Stimulated activated naive CD8-positive, alpha-beta T cell treated with anti-CD3 and anti-CD28 coated beads, Interleukin-15, amount 100 ng/mL, for 72 hours (primary cell): ENCODE results near the gene LGALS9B.
"Not testable (repeated sequence)": the region's sequence is repeated elsewhere in the genome, so short reads cannot be mapped to it uniquely, and the experiment has no call there.

Source experiments
- ATAC-seq: fragments of 150-1000 bp; cut with Tn5 transposase; 2 replicates; pipeline ENCODE4 v1.10.0; 2021; ENCODE audit warnings: mild to moderate bottlenecking, moderate library complexity
- DNase-seq, 2 donors: peaks; one replicate each; pipeline ENCODE4 v3.0.0; 2021 to 2022
- H3K27ac Mint-ChIP-seq, 2 donors: one replicate each; pipeline ENCODE4 v1.8.0; 2022; ENCODE audit warnings: mild to moderate bottlenecking in 2 of 2, mixed read lengths in 2 of 2, moderate library complexity in 2 of 2
- H3K27me3 Mint-ChIP-seq: one replicate; pipeline ENCODE4 v1.8.0; 2022; ENCODE audit warnings: mixed read lengths
- H3K4me1 Mint-ChIP-seq: one replicate; pipeline ENCODE4 v1.8.0; 2022; ENCODE audit warnings: mild to moderate bottlenecking, mixed read lengths
- H3K4me3 Mint-ChIP-seq, 2 donors: one replicate each; pipeline ENCODE4 v1.8.0; 2022; ENCODE audit warnings: mild to moderate bottlenecking in 2 of 2, mixed read lengths in 2 of 2, moderate library complexity in 1 of 2
- H3K9me3 Mint-ChIP-seq, 2 donors: one replicate each; pipeline ENCODE4 v1.8.0; 2022; ENCODE audit warnings: mixed read lengths in 2 of 2

Gene LGALS9B

GRCh38 chr17:20446895-20447294 is 20.4 kb downstream of the LGALS9B start:
- H3K4me3 Mint-ChIP-seq, H3K27me3 Mint-ChIP-seq, H3K27ac Mint-ChIP-seq, ATAC-seq, DNase-seq, H3K4me1 Mint-ChIP-seq, H3K9me3 Mint-ChIP-seq: not testable (repeated sequence)

GRCh38 chr17:20444581-20445236 is 22.6 kb downstream of the LGALS9B start:
- not testable (repeated sequence) for DNase-seq, H3K4me3 Mint-ChIP-seq, H3K27ac Mint-ChIP-seq, H3K27me3 Mint-ChIP-seq, ATAC-seq, H3K9me3 Mint-ChIP-seq, H3K4me1 Mint-ChIP-seq

GRCh38 chr17:20444173-20444572 is 23.2 kb downstream of the LGALS9B start:
- not testable (repeated sequence) for H3K4me3 Mint-ChIP-seq, ATAC-seq, H3K4me1 Mint-ChIP-seq, DNase-seq, H3K27me3 Mint-ChIP-seq, H3K9me3 Mint-ChIP-seq, H3K27ac Mint-ChIP-seq

- not testable (repeated sequence) for ATAC-seq
These were observed 23.7 kb downstream of the LGALS9B start for GRCh38 chr17:20443632-20444031.

DNA sequence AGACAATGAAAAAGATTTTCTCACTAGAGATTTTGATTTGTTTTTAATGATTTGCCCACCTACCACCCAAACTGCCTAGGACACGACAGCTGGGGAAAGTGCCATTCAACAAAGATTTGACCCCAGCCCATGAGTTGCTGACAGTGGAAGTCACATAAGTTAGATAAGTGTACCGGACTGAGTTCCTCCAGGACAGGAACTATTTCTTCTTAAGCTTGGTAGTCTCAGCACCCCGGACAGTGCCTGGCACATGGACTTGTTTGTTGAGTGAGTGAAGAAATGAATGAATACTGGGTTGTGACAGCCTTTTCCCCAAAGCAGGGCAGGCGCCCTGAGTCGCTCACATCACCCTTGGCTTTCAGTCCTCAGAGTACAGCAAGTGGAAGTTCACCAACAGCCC is 26.7 kb downstream of the LGALS9B start:
- H3K4me1 Mint-ChIP-seq, ATAC-seq, DNase-seq, H3K27me3 Mint-ChIP-seq, H3K9me3 Mint-ChIP-seq, H3K27ac Mint-ChIP-seq, H3K4me3 Mint-ChIP-seq: not testable (repeated sequence)

More at GRCh38 chr17:20443632-20444031, 23.7 kb downstream of the LGALS9B start:
- not testable (repeated sequence) for H3K27me3 Mint-ChIP-seq, H3K4me3 Mint-ChIP-seq, H3K4me1 Mint-ChIP-seq, DNase-seq, H3K27ac Mint-ChIP-seq, H3K9me3 Mint-ChIP-seq

DNA sequence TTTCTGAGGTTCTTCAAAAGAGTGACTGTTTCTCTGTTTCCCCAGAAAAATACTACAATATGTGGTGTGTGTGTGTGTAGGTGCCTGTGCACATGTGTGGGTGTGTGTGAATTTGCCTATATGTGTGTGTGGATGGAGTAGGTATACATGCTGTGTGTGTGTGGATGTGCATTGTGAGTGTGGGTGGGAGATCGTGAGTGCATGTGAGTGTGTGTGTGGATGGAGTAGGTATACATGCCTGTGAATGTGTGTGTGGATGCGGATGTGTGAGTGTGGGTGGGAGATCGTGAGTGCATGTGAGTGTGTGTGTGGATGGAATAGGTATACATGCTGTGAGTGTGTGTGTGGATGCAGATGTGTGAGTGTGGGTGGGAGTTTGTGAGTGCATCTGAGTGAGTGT is 32.2 kb downstream of the LGALS9B start:
- not testable (repeated sequence) for H3K9me3 Mint-ChIP-seq, ATAC-seq, H3K27ac Mint-ChIP-seq, H3K27me3 Mint-ChIP-seq, H3K4me3 Mint-ChIP-seq, H3K4me1 Mint-ChIP-seq, DNase-seq

DNA sequence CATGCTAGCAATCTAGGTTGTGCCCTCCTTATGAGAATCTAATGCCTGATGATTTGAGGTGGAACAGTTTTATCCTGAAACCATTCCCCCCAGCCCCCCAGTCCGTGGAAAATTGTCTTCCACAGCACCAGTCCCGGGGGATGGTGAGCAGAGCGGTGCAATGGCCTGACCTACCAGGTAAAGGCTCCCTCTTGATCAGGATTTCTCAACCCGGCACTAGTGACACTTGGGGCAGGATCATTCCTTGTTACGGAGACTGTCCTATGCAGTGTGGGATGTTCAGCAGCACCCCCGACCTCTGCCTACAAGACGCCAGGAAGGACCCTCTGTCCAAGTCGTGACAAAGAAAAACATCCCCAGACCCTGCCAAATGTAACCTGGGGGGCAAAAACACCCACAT is 34.0 kb downstream of the LGALS9B start:
- H3K4me1 Mint-ChIP-seq, ATAC-seq, H3K27ac Mint-ChIP-seq, DNase-seq, H3K27me3 Mint-ChIP-seq, H3K9me3 Mint-ChIP-seq, H3K4me3 Mint-ChIP-seq: not testable (repeated sequence)

GRCh38 chr17:20427264-20427663 is 40.1 kb downstream of the LGALS9B start:
- DNase-seq, H3K4me3 Mint-ChIP-seq, H3K27ac Mint-ChIP-seq, H3K9me3 Mint-ChIP-seq, ATAC-seq, H3K4me1 Mint-ChIP-seq, H3K27me3 Mint-ChIP-seq: not testable (repeated sequence)

DNA sequence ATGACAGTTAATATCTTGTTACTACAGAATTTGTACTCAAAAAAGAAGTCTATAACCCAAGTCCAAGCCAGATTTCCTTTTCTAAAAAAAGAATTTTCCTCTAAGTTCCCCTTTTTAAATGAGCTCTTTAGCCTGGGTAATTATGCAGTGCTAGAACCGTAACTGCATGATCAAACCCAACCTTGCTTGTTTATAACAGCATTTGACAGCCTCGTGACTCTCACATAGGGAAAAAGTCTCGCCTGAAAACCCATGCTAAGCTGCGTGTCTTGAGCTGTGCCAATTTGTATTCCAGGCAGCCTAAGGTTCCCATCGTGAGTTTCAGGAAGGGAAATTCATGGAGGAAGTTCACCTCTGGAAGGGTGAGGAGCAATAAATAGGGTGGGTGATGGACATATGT is 44.5 kb downstream of the LGALS9B start:
- not testable (repeated sequence) for H3K27me3 Mint-ChIP-seq, H3K9me3 Mint-ChIP-seq, DNase-seq, H3K4me3 Mint-ChIP-seq, H3K4me1 Mint-ChIP-seq, H3K27ac Mint-ChIP-seq, ATAC-seq

GRCh38 chr17:20418838-20419237 is 48.5 kb downstream of the LGALS9B start:
- not testable (repeated sequence) for H3K4me1 Mint-ChIP-seq, H3K9me3 Mint-ChIP-seq, DNase-seq, H3K27me3 Mint-ChIP-seq, ATAC-seq, H3K4me3 Mint-ChIP-seq, H3K27ac Mint-ChIP-seq

GRCh38 chr17:20417492-20418080 is 49.8 kb downstream of the LGALS9B start:
- ATAC-seq, DNase-seq, H3K9me3 Mint-ChIP-seq, H3K27ac Mint-ChIP-seq, H3K4me1 Mint-ChIP-seq, H3K4me3 Mint-ChIP-seq, H3K27me3 Mint-ChIP-seq: not testable (repeated sequence)

- not testable (repeated sequence) for H3K4me1 Mint-ChIP-seq, H3K4me3 Mint-ChIP-seq
These were observed 50.9 kb downstream of the LGALS9B start for GRCh38 chr17:20416381-20416911.

GRCh38 chr17:20415479-20415878 is 51.9 kb downstream of the LGALS9B start:
- not testable (repeated sequence) for H3K27me3 Mint-ChIP-seq, H3K4me3 Mint-ChIP-seq, ATAC-seq, H3K4me1 Mint-ChIP-seq, H3K27ac Mint-ChIP-seq, H3K9me3 Mint-ChIP-seq, DNase-seq

More at GRCh38 chr17:20416381-20416911, 50.9 kb downstream of the LGALS9B start:
- H3K9me3 Mint-ChIP-seq, DNase-seq, H3K27me3 Mint-ChIP-seq, ATAC-seq: not testable (repeated sequence)
- peak overlapping the region in 1 of 2 donors; percentile 77 for H3K27ac Mint-ChIP-seq

DNA sequence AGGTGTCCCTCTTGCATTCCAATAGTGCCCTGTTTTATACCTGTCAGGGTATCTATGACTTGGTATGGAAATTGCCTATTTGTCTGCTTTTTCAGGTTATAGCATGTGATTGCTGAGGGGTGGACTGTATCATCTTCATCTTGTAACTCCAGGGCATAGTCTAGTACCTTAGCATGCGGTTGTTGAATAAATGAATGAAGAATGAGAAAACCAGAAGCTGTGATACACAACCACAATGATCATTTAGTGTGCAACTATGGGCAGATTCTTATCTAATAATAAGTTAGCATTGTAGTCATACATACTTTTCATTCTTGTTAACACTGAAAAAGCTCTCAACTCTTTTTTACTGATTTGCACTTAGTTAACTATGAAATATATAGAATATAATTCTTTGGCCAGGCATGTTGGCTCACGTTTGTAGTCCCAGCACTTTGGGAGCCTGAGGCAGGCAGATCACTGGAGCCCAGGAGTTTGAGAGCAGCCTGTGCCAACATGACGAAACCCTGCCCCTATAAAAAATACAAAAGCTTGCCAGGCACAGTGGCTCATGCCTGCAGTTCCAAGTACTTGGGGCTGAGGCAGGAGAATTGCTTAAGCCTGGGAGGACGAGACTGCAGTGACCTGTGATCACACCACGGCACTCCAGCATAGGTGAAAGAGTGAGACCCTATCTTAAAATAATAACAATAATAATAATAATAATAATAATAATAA is 65.9 kb downstream of the LGALS9B start:
- not testable (repeated sequence) for H3K4me1 Mint-ChIP-seq

GRCh38 chr17:20400559-20401305 is 66.6 kb downstream of the LGALS9B start:
- not testable (repeated sequence) for DNase-seq, H3K4me3 Mint-ChIP-seq, H3K27ac Mint-ChIP-seq, H3K9me3 Mint-ChIP-seq, H3K27me3 Mint-ChIP-seq, ATAC-seq, H3K4me1 Mint-ChIP-seq

More for the DNA sequence above, 65.9 kb downstream of the LGALS9B start:
- DNase-seq, H3K27me3 Mint-ChIP-seq, H3K9me3 Mint-ChIP-seq, H3K4me3 Mint-ChIP-seq, H3K27ac Mint-ChIP-seq, ATAC-seq: not testable (repeated sequence)
